ENCODE results near the gene FBXL17. TPM values are rescaled to one million over a fixed set of nuclear protein-coding genes. Genes with fewer than 3 reads are reported as not detected.

Gene FBXL17
- total RNA-seq, 1 experiment from 2014 or later: 5.3 TPM

- no peak overlapping the region for H3K4ac ChIP-seq (ENCODE audit: low read depth, low read length)
- no peak overlapping the region for H2BK12ac ChIP-seq (ENCODE audit: insufficient read length, low read depth, low read length)
- H4K8ac ChIP-seq (replicated peaks; ENCODE audit: insufficient read length, low read depth, low read length): no peak overlapping the region
- no peak overlapping the region for H4K91ac ChIP-seq (ENCODE audit: insufficient read length, low read depth, low read length)
- no peak overlapping the region for H3K4me2 ChIP-seq (ENCODE audit: insufficient read depth, insufficient read length, low read length)
- no peaks in the 10 kb centered on the region for H3K36me3 Mint-ChIP-seq (ENCODE audit: insufficient read depth in 1 of 3, low read depth in 3 of 3)
- no peaks in the 10 kb centered on the region for H3K79me1 ChIP-seq (ENCODE audit: insufficient read depth, low read depth, low read length, poor library complexity, severe bottlenecking)
- H3K4me3 Mint-ChIP-seq: no peak overlapping the region
- no peak overlapping the region for H2BK120ac ChIP-seq (ENCODE audit: low read depth, low read length, poor library complexity, severe bottlenecking)
- H3K9me3 ChIP-seq (ENCODE audit: control insufficient read depth, low read depth, low read length): no peaks in the 10 kb centered on the region
- no peak overlapping the region for H2BK15ac ChIP-seq (ENCODE audit: low read depth, low read length)
- H4K5ac ChIP-seq (ENCODE audit: insufficient read length, low read depth, low read length): no peak overlapping the region
- H2AK5ac ChIP-seq (ENCODE audit: insufficient read length, low read length): no peak overlapping the region
- H3K23ac ChIP-seq (ENCODE audit: insufficient read length, low read depth, low read length): no peak overlapping the region
- no peak overlapping the region for H3K27ac ChIP-seq (ENCODE audit: insufficient read length, low read depth, low read length)
- H3K27me3 Mint-ChIP-seq (ENCODE audit: low read depth): no peaks in the 10 kb centered on the region
- no peak overlapping the region for H3K56ac ChIP-seq (ENCODE audit: insufficient read length, low read depth, low read length)
- no peak overlapping the region for H3K9ac ChIP-seq (ENCODE audit: extremely low read depth, insufficient read length, low read length)
- H3K9me3 Mint-ChIP-seq: no peaks in the 10 kb centered on the region
- H3K79me2 ChIP-seq (ENCODE audit: insufficient read depth, low read length): no peaks in the 10 kb centered on the region
- no peak overlapping the region for H2BK5ac ChIP-seq (ENCODE audit: insufficient read length, low read length)
- DNase-seq: no peak
- TF ChIP-seq CTCF (conservative IDR thresholded peaks at IDR 0.05): no peak
- no peaks in the 10 kb centered on the region for H3K23me2 ChIP-seq (ENCODE audit: insufficient read length, low read depth, low read length, poor library complexity, severe bottlenecking)
- H4K20me1 ChIP-seq (ENCODE audit: control insufficient read depth, insufficient read depth, insufficient read length): no peaks in the 10 kb centered on the region
- no peak overlapping the region for H2BK20ac ChIP-seq (ENCODE audit: low read depth, low read length, poor library complexity, severe bottlenecking)
- no peaks in the 10 kb centered on the region for H3K4me1 ChIP-seq (ENCODE audit: insufficient read depth, low read length)
- H3K4me1 Mint-ChIP-seq: no peaks in the 10 kb centered on the region
- H3T11ph ChIP-seq (ENCODE audit: low read length): no peak overlapping the region
- H3K27me3 ChIP-seq (ENCODE audit: insufficient read depth, low read length): no peaks in the 10 kb centered on the region
- no peak overlapping the region for H3K18ac ChIP-seq (ENCODE audit: insufficient read length, low read depth, low read length)
- no peak overlapping the region for H3K27ac Mint-ChIP-seq
- H3K14ac ChIP-seq (ENCODE audit: insufficient read depth, low read length): no peak overlapping the region
- WGBS (ENCODE audit: extremely low coverage, insufficient read length, low lambda C conversion rate): no CpG with 5 or more reads among the region's 2 CpGs
- H2AFZ ChIP-seq (ENCODE audit: low read length): no peak overlapping the region
These were observed 115.7 kb downstream of the FBXL17 start for GRCh38 chr5:108266242-108266641.
